Measurements from ENCODE around the gene SCLT1. TPM values are rescaled to one million over a fixed set of nuclear protein-coding genes. Genes with fewer than 3 reads are reported as not detected.

The SCLT1 gene
- total RNA-seq, 1 experiment from 2014 or later, result 11.3 TPM

DNA sequence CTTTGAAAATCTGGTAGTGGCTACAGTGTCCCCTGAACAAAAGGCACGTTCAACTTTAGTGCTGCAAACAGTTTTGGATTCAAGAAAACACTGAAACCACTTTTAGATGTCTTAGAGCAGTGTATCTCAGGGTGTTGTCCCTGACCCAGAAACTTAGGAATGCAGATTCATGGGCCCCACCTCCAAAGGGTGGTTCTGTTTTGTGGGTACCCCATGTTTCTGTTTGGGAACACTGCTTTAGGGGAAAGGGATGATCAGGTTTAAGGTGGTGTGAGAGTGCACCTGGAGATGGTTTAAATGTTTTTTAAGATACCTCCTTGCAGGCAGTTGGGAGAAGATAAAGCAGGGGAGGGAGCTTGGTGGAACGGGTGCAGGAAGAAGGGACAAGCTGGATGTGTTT, 228.2 kb downstream of the SCLT1 start:
- Mint-ChIP-seq H3K4me1 (peaks cover 43 to 56% of the 10 kb centered on the region in 2 experiments), H3K27ac (peak overlapping the region; percentile 5 to 55 (median 18); a peak in 5 of 7 replicates), H3K27me3 (ENCODE audit: low read depth) (no peaks in the 10 kb centered on the region; the same call in 1 of the 2 replicates), H3K9me3 (no peaks in the 10 kb centered on the region), H3K36me3 (ENCODE audit: insufficient read depth in 1 of 3, low read depth in 3 of 3) (peaks cover 65 to 99% (median 96%) of the 10 kb centered on the region in 3 experiments), H3K4me3 (peak overlapping the region in 1 of 2 experiments; percentile 4; a peak in 2 of 5 replicates)
- Histone ChIP-seq H2BK15ac (ENCODE audit: low read depth, low read length) (no peak overlapping the region), H2BK120ac (ENCODE audit: low read depth, low read length, poor library complexity, severe bottlenecking) (no peak overlapping the region), H3T11ph (ENCODE audit: low read length) (no peak overlapping the region), H2AK5ac (ENCODE audit: insufficient read length, low read length) (no peak overlapping the region), H3K23me2 (ENCODE audit: insufficient read length, low read depth, low read length, poor library complexity, severe bottlenecking) (no peaks in the 10 kb centered on the region), H3K14ac (ENCODE audit: insufficient read depth, low read length) (no peak overlapping the region), H3K9ac (ENCODE audit: extremely low read depth, insufficient read length, low read length) (no peak overlapping the region), H3K18ac (ENCODE audit: insufficient read length, low read depth, low read length) (no peak overlapping the region), H3K4ac (ENCODE audit: low read depth, low read length) (no peak overlapping the region), H4K20me1 (ENCODE audit: control insufficient read depth, insufficient read depth, insufficient read length) (peaks cover 2% of the 10 kb centered on the region), H4K8ac (replicated peaks; ENCODE audit: insufficient read length, low read depth, low read length) (no peak overlapping the region), H3K4me1 (ENCODE audit: insufficient read depth, low read length) (peaks cover 10% of the 10 kb centered on the region; the same call in 1 of the 2 replicates), H3K27me3 (ENCODE audit: insufficient read depth, low read length) (no peaks in the 10 kb centered on the region), H3K4me2 (ENCODE audit: insufficient read depth, insufficient read length, low read length) (no peak overlapping the region), H2AFZ (ENCODE audit: low read length) (no peak overlapping the region), H3K27ac (ENCODE audit: insufficient read length, low read depth, low read length) (no peak overlapping the region), H3K23ac (ENCODE audit: insufficient read length, low read depth, low read length) (no peak overlapping the region), H3K9me3 (ENCODE audit: control insufficient read depth, low read depth, low read length) (no peaks in the 10 kb centered on the region), H4K91ac (ENCODE audit: insufficient read length, low read depth, low read length) (no peak overlapping the region), H3K79me2 (ENCODE audit: insufficient read depth, low read length) (peaks cover 9% of the 10 kb centered on the region; the same call in 1 of the 2 replicates), H2BK12ac (ENCODE audit: insufficient read length, low read depth, low read length) (no peak overlapping the region), H3K56ac (ENCODE audit: insufficient read length, low read depth, low read length) (no peak overlapping the region), H2BK5ac (ENCODE audit: insufficient read length, low read length) (no peak overlapping the region), H2BK20ac (ENCODE audit: low read depth, low read length, poor library complexity, severe bottlenecking) (no peak overlapping the region), H4K5ac (ENCODE audit: insufficient read length, low read depth, low read length) (no peak overlapping the region), H3K79me1 (ENCODE audit: insufficient read depth, low read depth, low read length, poor library complexity, severe bottlenecking) (peaks cover 8% of the 10 kb centered on the region)
- no CpG with 5 or more reads among the region's 2 CpGs for WGBS (ENCODE audit: extremely low coverage, insufficient read length, low lambda C conversion rate)
- no peak for DNase-seq
- TF ChIP-seq, protein P1, sequence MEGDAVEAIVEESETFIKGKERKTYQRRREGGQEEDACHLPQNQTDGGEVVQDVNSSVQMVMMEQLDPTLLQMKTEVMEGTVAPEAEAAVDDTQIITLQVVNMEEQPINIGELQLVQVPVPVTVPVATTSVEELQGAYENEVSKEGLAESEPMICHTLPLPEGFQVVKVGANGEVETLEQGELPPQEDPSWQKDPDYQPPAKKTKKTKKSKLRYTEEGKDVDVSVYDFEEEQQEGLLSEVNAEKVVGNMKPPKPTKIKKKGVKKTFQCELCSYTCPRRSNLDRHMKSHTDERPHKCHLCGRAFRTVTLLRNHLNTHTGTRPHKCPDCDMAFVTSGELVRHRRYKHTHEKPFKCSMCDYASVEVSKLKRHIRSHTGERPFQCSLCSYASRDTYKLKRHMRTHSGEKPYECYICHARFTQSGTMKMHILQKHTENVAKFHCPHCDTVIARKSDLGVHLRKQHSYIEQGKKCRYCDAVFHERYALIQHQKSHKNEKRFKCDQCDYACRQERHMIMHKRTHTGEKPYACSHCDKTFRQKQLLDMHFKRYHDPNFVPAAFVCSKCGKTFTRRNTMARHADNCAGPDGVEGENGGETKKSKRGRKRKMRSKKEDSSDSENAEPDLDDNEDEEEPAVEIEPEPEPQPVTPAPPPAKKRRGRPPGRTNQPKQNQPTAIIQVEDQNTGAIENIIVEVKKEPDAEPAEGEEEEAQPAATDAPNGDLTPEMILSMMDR (conservative IDR thresholded peaks at IDR 0.05), result no peak
